Vagina (tissue), 2 donors: Measurements from ENCODE around the gene SLC16A5.

Source experiments
- CTCF ChIP-seq, 3 experiments: fragments of 450-650 bp in 2 of 3; fragments of 200-600 bp in 1 of 3; sonication (generic) in 1 of 3; IDR thresholded peaks; one replicate each; pipeline ENCODE4 v1.5.1; 2017 to 2019; ENCODE audit warnings: antibody characterized with exemption in 3 of 3, mild to moderate bottlenecking in 2 of 3, moderate library complexity in 2 of 3
- POLR2AphosphoS5 ChIP-seq, 2 donors: sonication (generic); formaldehyde crosslinking; IDR thresholded peaks; one replicate each; pipeline ENCODE4 v1.9.0; 2017; ENCODE audit warnings: antibody characterized with exemption in 2 of 2, mild to moderate bottlenecking in 2 of 2, low read depth in 1 of 2; ENCODE audit not compliant: insufficient read depth in 1 of 2

GRCh38 chr17:75081611-75082540 lies 5.9 kb upstream of the SLC16A5 start:
- TF ChIP-seq CTCF (IDR thresholded peaks at IDR 0.05) (no peak), POLR2AphosphoS5 (IDR thresholded peaks at IDR 0.05; ENCODE audit: insufficient read depth in 1 of 2, low read depth in 1 of 2) (no peak)
